Right lobe of liver (tissue), 4 donors: ENCODE data around the gene VPS4A.

ENCODE experiments used
- CTCF ChIP-seq, 4 donors: fragments of 200-600 bp in 3 of 4; fragments of 450-650 bp in 1 of 4; IDR thresholded peaks; one replicate each; pipeline versions ENCODE4 v1.5.1 to v1.8.0; 2016 to 2022; ENCODE audit warnings: antibody characterized with exemption in 4 of 4, mild to moderate bottlenecking in 2 of 4
- POLR2A ChIP-seq: fragments of 450-650 bp; IDR thresholded peaks from one replicate; pipeline ENCODE4 v1.6.1; 2017; ENCODE audit warnings: antibody characterized with exemption, mild to moderate bottlenecking
- donor health status: DM: no; HTN: no; CAD: no.
- donor health status: DM: no; HTN: no; CAD: no.
- donor health status: DM: no; HTN: yes; CAD: no.

GRCh38 chr16:69306031-69306430, 5.1 kb upstream of the VPS4A start:
- TF ChIP-seq CTCF (IDR thresholded peaks at IDR 0.05): no peak
- no peak for TF ChIP-seq POLR2A
